ENCODE data around the gene TXK.

TXK gene

DNA sequence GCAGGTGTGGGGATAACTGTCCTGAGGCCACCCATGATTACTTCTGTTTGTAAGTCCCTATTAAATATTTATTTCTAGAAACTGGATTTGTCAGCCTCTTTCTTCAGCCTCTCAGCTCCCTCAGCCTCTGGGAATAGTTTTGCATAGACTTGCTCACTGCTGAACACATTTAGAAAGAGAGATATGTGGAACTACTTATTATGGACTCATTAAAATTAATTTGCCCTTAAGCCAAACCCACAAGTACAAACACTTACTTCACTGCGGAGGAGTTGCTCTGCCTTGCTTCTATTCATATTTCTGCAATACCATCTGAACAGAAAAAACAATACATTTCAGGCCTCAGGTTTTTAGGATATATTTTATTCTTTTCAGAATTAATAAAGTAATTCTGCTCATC is 22.4 kb upstream of the TXK start:
- peaks cover 32% of the 10 kb centered on the region for H3K36me3 ChIP-seq (ENCODE audit: insufficient read depth, low read length)
- H3F3A ChIP-seq (ENCODE audit: insufficient read depth, low read length): no peaks in the 10 kb centered on the region

DNA sequence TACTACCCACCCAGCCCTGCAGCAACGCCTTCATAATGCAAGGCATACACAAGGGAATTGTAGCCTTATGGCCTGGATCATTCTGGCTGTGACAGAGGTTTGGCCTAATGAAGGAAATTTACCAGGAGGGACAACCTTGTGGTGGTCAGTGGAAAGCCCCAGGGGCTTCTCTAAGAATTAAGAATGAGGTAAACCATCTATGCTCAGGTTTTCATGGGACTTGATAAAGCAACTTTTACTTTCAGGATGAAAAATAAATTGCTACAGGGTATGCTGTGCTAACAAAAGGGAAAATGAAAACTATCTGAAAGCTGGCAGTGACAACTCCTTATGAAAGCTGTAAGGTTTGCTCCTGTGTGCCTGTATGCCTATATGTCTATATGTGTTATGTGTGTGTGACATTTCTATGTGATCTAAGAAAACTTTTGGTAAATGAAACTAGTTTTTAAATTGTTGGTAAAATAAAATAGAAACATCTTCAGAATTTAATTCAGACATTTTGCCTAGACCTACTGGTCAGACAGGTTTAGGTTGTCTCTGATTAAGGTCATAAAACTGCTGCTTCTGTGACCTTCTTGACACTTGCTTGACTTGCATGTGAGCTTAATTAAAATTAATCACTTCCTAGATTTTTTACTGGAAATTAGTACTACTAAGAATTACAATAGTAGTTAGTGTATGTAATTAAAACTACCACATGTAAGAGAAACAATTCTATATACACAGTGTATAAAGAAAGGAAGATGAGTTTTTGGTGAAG is 19.9 kb upstream of the TXK start:
- H3K36me3 ChIP-seq (ENCODE audit: insufficient read depth, low read length): peaks cover 27% of the 10 kb centered on the region
- TF ChIP-seq EZH2 (IDR thresholded peaks at IDR 0.05; ENCODE audit: borderline replicate concordance, low read length): no peak
- TF ChIP-seq, protein P1, sequence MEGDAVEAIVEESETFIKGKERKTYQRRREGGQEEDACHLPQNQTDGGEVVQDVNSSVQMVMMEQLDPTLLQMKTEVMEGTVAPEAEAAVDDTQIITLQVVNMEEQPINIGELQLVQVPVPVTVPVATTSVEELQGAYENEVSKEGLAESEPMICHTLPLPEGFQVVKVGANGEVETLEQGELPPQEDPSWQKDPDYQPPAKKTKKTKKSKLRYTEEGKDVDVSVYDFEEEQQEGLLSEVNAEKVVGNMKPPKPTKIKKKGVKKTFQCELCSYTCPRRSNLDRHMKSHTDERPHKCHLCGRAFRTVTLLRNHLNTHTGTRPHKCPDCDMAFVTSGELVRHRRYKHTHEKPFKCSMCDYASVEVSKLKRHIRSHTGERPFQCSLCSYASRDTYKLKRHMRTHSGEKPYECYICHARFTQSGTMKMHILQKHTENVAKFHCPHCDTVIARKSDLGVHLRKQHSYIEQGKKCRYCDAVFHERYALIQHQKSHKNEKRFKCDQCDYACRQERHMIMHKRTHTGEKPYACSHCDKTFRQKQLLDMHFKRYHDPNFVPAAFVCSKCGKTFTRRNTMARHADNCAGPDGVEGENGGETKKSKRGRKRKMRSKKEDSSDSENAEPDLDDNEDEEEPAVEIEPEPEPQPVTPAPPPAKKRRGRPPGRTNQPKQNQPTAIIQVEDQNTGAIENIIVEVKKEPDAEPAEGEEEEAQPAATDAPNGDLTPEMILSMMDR (IDR thresholded peaks at IDR 0.05; ENCODE audit: low read length): no peak
- no peak overlapping the region for H3K9ac ChIP-seq (ENCODE audit: low read length)
- no peaks in the 10 kb centered on the region for H4K20me1 ChIP-seq (ENCODE audit: insufficient read depth, low read length)
- no peak overlapping the region for H3K27ac ChIP-seq (ENCODE audit: low read depth, low read length, poor library complexity, severe bottlenecking)
- H3K27me3 ChIP-seq (ENCODE audit: insufficient read depth, low read length): no peaks in the 10 kb centered on the region
- H3K4me2 ChIP-seq (ENCODE audit: low read length): no peak overlapping the region
- H3K79me2 ChIP-seq (ENCODE audit: insufficient read depth, low read length): no peaks in the 10 kb centered on the region
- no peak overlapping the region for H3K4me3 ChIP-seq (ENCODE audit: low read depth, low read length, poor library complexity, severe bottlenecking)
- no peaks in the 10 kb centered on the region for H3F3A ChIP-seq (ENCODE audit: insufficient read depth, low read length)
- no peak overlapping the region for H2AFZ ChIP-seq (ENCODE audit: low read length)
- H3K9me3 ChIP-seq (ENCODE audit: low read length): peaks cover 13% of the 10 kb centered on the region; the same call in 1 of the 2 replicates
- H3K4me1 ChIP-seq (ENCODE audit: insufficient read depth, low read length, severe bottlenecking): no peaks in the 10 kb centered on the region
- H3K9me2 ChIP-seq (ENCODE audit: low read depth, low read length): no peaks in the 10 kb centered on the region

More for the DNA sequence above, 22.4 kb upstream of the TXK start:
- H3K9me2 ChIP-seq (ENCODE audit: low read depth, low read length): no peaks in the 10 kb centered on the region
- H3K27ac ChIP-seq (ENCODE audit: low read depth, low read length, poor library complexity, severe bottlenecking): no peak overlapping the region
- peaks cover 13% of the 10 kb centered on the region; the same call in 1 of the 2 replicates for H3K9me3 ChIP-seq (ENCODE audit: low read length)
- no peaks in the 10 kb centered on the region for H4K20me1 ChIP-seq (ENCODE audit: insufficient read depth, low read length)
- H3K9ac ChIP-seq (ENCODE audit: low read length): no peak overlapping the region
- H3K4me2 ChIP-seq (ENCODE audit: low read length): no peak overlapping the region
- no peak overlapping the region for H3K4me3 ChIP-seq (ENCODE audit: low read depth, low read length, poor library complexity, severe bottlenecking)
- H3K27me3 ChIP-seq (ENCODE audit: insufficient read depth, low read length): no peaks in the 10 kb centered on the region
- TF ChIP-seq EZH2 (IDR thresholded peaks at IDR 0.05; ENCODE audit: borderline replicate concordance, low read length): no peak
- TF ChIP-seq, protein P1 (IDR thresholded peaks at IDR 0.05; ENCODE audit: low read length): no peak
- H3K4me1 ChIP-seq (ENCODE audit: insufficient read depth, low read length, severe bottlenecking): no peaks in the 10 kb centered on the region
- H3K79me2 ChIP-seq (ENCODE audit: insufficient read depth, low read length): no peaks in the 10 kb centered on the region
- H2AFZ ChIP-seq (ENCODE audit: low read length): no peak overlapping the region

DNA sequence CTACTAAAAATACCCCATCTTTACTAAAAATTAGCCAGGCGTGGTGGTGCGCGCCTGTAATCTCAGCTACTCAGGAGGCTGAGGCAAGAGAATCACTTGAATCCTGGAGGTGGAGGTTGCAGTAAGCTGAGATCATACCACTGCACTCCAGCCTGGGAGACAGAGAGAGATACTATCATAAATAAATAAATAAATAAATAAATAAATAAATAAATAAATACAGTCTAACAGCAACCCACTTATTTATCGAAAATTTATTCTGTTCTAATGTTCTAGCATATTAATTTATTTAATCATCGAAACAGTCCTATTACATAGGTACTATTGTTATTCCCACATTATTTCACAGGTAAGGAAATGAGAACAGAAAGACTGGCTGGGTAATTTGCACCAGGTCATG is 18.2 kb upstream of the TXK start:
- no peak overlapping the region for H3K27ac ChIP-seq (ENCODE audit: low read depth, low read length, poor library complexity, severe bottlenecking)
- H3K4me1 ChIP-seq (ENCODE audit: insufficient read depth, low read length, severe bottlenecking): no peaks in the 10 kb centered on the region
- H3K9me2 ChIP-seq (ENCODE audit: low read depth, low read length): no peaks in the 10 kb centered on the region
- no peaks in the 10 kb centered on the region for H3K27me3 ChIP-seq (ENCODE audit: insufficient read depth, low read length)
- H3K79me2 ChIP-seq (ENCODE audit: insufficient read depth, low read length): no peaks in the 10 kb centered on the region
- no peak overlapping the region for H3K4me2 ChIP-seq (ENCODE audit: low read length)
- H2AFZ ChIP-seq (ENCODE audit: low read length): no peak overlapping the region
- H4K20me1 ChIP-seq (ENCODE audit: insufficient read depth, low read length): no peaks in the 10 kb centered on the region
- TF ChIP-seq EZH2 (IDR thresholded peaks at IDR 0.05; ENCODE audit: borderline replicate concordance, low read length): no peak
- TF ChIP-seq, protein P1 (IDR thresholded peaks at IDR 0.05; ENCODE audit: low read length): no peak
- H3F3A ChIP-seq (ENCODE audit: insufficient read depth, low read length): no peaks in the 10 kb centered on the region
- H3K9ac ChIP-seq (ENCODE audit: low read length): no peak overlapping the region
- peaks cover 25% of the 10 kb centered on the region for H3K36me3 ChIP-seq (ENCODE audit: insufficient read depth, low read length)
- no peak overlapping the region for H3K4me3 ChIP-seq (ENCODE audit: low read depth, low read length, poor library complexity, severe bottlenecking)
- H3K9me3 ChIP-seq (ENCODE audit: low read length): peaks cover 13% of the 10 kb centered on the region; the same call in 1 of the 2 replicates
